Body of pancreas (tissue), 4 donors: Measurements from ENCODE around the gene DCLK2.

Experiments
- POLR2A ChIP-seq, 3 donors: fragments of 450-650 bp; IDR thresholded peaks; one replicate each; pipeline ENCODE4 v1.6.1; 2016; ENCODE audit warnings: antibody characterized with exemption in 3 of 3, mild to moderate bottlenecking in 2 of 3
- TF ChIP-seq, protein P1 (sequence below), 7 experiments: fragments of 450-650 bp in 4 of 7; fragments of 200-600 bp in 3 of 7; sonication (generic) in 3 of 7; IDR thresholded peaks; one replicate each; pipeline ENCODE4 v1.5.1; 2016 to 2019; ENCODE audit warnings: antibody characterized with exemption in 7 of 7

DNA sequence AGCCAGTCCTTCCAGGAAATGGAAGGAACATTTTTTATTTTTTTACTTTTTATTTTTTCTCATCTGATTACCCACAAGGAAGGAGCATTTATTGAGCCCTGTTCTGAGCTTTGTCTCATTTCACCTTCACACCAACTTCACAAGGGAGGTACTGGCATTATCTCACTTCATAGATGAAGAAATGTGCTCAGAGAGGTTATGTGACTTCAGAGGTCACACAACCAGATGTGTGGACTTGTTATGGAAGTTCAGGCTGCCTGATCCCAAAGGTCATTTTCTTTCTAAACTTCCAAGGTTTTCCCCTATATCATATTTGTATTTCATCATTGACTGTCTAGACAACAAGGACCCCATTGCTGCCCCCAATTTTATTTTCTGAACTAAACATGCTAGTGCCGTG lies 160.3 kb downstream of the DCLK2 start:
- TF ChIP-seq POLR2A (IDR thresholded peaks at IDR 0.05): no peak
- TF ChIP-seq, protein P1, sequence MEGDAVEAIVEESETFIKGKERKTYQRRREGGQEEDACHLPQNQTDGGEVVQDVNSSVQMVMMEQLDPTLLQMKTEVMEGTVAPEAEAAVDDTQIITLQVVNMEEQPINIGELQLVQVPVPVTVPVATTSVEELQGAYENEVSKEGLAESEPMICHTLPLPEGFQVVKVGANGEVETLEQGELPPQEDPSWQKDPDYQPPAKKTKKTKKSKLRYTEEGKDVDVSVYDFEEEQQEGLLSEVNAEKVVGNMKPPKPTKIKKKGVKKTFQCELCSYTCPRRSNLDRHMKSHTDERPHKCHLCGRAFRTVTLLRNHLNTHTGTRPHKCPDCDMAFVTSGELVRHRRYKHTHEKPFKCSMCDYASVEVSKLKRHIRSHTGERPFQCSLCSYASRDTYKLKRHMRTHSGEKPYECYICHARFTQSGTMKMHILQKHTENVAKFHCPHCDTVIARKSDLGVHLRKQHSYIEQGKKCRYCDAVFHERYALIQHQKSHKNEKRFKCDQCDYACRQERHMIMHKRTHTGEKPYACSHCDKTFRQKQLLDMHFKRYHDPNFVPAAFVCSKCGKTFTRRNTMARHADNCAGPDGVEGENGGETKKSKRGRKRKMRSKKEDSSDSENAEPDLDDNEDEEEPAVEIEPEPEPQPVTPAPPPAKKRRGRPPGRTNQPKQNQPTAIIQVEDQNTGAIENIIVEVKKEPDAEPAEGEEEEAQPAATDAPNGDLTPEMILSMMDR (IDR thresholded peaks at IDR 0.05): no peak
